HT-29 (cell line): ENCODE results near the gene LIPT2. TPM values are rescaled to one million over a fixed set of nuclear protein-coding genes. Genes with fewer than 3 reads are reported as not detected.
A peak's percentile ranks its signal among the peaks of the same experiment; 100 is the strongest.

Experiments
- DNase-seq: peaks from one replicate; pipeline ENCODE4 v3.0.0-alpha.2; 2015; ENCODE audit warnings: low spot score
- total RNA-seq: library from RNA; depleted of rRNA; stranded (reverse); fragments of >200 nt; shearing (Covaris generic); gene quantifications from 2 replicates; pipeline ENCODE4 v1.2.3, GENCODE V29; 2014

Gene LIPT2
- total RNA-seq, 1 experiment from 2014 or later: 29.1 TPM

GRCh38 chr11:74504100-74504691 is 10.7 kb upstream of the LIPT2 start:
- peak; percentile 40 for DNase-seq

- DNase-seq: no peak
Measured at GRCh38 chr11:74494916-74495315, 1.4 kb upstream of the LIPT2 start.

GRCh38 chr11:74493791-74494630 is 487 bp upstream of the LIPT2 start:
- peak; percentile 88 for DNase-seq

GRCh38 chr11:74492084-74492483 is 1.4 kb downstream of the LIPT2 start:
- DNase-seq: peak; percentile 17

- no peak for DNase-seq
Measured at GRCh38 chr11:74490941-74491340, 2.6 kb downstream of the LIPT2 start.

- peak; percentile 86 for DNase-seq
Measured at GRCh38 chr11:74487875-74488274, 5.6 kb downstream of the LIPT2 start.

- no peak for DNase-seq
Measured at GRCh38 chr11:74485868-74486267, 7.7 kb downstream of the LIPT2 start.

- DNase-seq: no peak
Measured at GRCh38 chr11:74480688-74481417, 12.7 kb downstream of the LIPT2 start.

- no peak for DNase-seq
Measured at GRCh38 chr11:74479732-74480123, 13.8 kb downstream of the LIPT2 start.

- DNase-seq: no peak
Measured at GRCh38 chr11:74478877-74479731, 14.4 kb downstream of the LIPT2 start.

GRCh38 chr11:74476536-74476935 is 17.0 kb downstream of the LIPT2 start:
- DNase-seq: no peak

GRCh38 chr11:74474316-74474715 is 19.2 kb downstream of the LIPT2 start:
- no peak for DNase-seq

- no peak for DNase-seq
Measured at GRCh38 chr11:74473382-74474173, 19.9 kb downstream of the LIPT2 start.

- no peak for DNase-seq
Measured at GRCh38 chr11:74471668-74472429, 21.7 kb downstream of the LIPT2 start.

- no peak for DNase-seq
Measured at GRCh38 chr11:74471037-74471436, 22.5 kb downstream of the LIPT2 start.

GRCh38 chr11:74470526-74470925 is 23.0 kb downstream of the LIPT2 start:
- DNase-seq: no peak

GRCh38 chr11:74468936-74469335 is 24.6 kb downstream of the LIPT2 start:
- DNase-seq: no peak

GRCh38 chr11:74468521-74468920 is 25.0 kb downstream of the LIPT2 start:
- DNase-seq: no peak

- peak; percentile 19 for DNase-seq
Measured at GRCh38 chr11:74468058-74468457, 25.5 kb downstream of the LIPT2 start.
